Breast epithelium (tissue), 3 donors: ENCODE results near the gene CBLC.

ENCODE experiments used
- POLR2A ChIP-seq: fragments of 450-650 bp; IDR thresholded peaks from one replicate; pipeline ENCODE4 v1.6.1; 2016; ENCODE audit warnings: antibody characterized with exemption, mild to moderate bottlenecking, moderate library complexity
- POLR2AphosphoS5 ChIP-seq, 3 donors: sonication (generic); formaldehyde crosslinking; IDR thresholded peaks; one replicate each; pipeline ENCODE4 v1.6.1; 2017; ENCODE audit warnings: antibody characterized with exemption in 3 of 3
- TF ChIP-seq, protein P1 (sequence below), 3 donors: fragments of 450-650 bp; IDR thresholded peaks; one replicate each; pipeline ENCODE4 v1.5.1; 2016 to 2017; ENCODE audit warnings: antibody characterized with exemption in 3 of 3, mild to moderate bottlenecking in 3 of 3, moderate library complexity in 3 of 3

DNA sequence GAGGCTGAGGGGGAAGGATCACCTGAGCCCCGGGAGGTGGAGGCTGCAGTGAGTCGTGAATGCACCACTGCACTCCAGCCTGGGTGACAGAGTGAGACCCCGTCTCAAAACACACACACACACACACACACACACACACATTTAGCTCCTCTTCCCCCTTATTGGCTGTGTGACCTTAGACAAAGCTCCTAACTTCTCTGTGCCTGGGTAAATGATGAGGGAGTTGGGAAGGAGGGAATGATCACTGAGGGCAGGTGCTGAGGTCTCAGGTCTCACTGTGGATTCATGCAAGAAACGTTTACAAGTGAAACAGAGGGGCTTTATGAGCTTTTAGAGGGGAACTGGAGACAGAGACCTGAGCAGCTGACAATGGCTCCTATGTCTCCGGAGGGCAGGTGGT lies 46.1 kb upstream of the CBLC start:
- TF ChIP-seq, protein P1, sequence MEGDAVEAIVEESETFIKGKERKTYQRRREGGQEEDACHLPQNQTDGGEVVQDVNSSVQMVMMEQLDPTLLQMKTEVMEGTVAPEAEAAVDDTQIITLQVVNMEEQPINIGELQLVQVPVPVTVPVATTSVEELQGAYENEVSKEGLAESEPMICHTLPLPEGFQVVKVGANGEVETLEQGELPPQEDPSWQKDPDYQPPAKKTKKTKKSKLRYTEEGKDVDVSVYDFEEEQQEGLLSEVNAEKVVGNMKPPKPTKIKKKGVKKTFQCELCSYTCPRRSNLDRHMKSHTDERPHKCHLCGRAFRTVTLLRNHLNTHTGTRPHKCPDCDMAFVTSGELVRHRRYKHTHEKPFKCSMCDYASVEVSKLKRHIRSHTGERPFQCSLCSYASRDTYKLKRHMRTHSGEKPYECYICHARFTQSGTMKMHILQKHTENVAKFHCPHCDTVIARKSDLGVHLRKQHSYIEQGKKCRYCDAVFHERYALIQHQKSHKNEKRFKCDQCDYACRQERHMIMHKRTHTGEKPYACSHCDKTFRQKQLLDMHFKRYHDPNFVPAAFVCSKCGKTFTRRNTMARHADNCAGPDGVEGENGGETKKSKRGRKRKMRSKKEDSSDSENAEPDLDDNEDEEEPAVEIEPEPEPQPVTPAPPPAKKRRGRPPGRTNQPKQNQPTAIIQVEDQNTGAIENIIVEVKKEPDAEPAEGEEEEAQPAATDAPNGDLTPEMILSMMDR (IDR thresholded peaks at IDR 0.05), result no peak
- no peak for TF ChIP-seq POLR2A
- no peak for TF ChIP-seq POLR2AphosphoS5 (IDR thresholded peaks at IDR 0.05)
